KMS-11 (cell line): ENCODE measurements around the gene HNRNPUL1.

Experiments used
- H2AFZ ChIP-seq: fragments of 200-600 bp; sonication (generic); 2 replicates; pipeline ENCODE4 v1.6.1; 2016; ENCODE audit warnings: antibody characterized with exemption, mixed run types, low read depth
- H3K27ac ChIP-seq: fragments of 200-600 bp; sonication (generic); 2 replicates; pipeline ENCODE4 v1.6.1; 2016; ENCODE audit warnings: mild to moderate bottlenecking, mixed run types
- H3K27me3 ChIP-seq: fragments of 200-600 bp; sonication (generic); 2 replicates; pipeline ENCODE4 v1.6.1; 2017; ENCODE audit warnings: mild to moderate bottlenecking, low read depth, mixed run types, moderate library complexity; ENCODE audit not compliant: insufficient read depth
- H3K36me3 ChIP-seq: fragments of 200-600 bp; sonication (generic); 2 replicates; pipeline ENCODE4 v1.6.1; 2017; ENCODE audit warnings: mild to moderate bottlenecking, mixed run types; ENCODE audit not compliant: insufficient read depth
- H3K4me1 ChIP-seq: fragments of 200-600 bp; sonication (generic); 2 replicates; pipeline ENCODE4 v1.6.1; 2016; ENCODE audit warnings: mild to moderate bottlenecking, low read depth, mixed run types; ENCODE audit not compliant: poor library complexity, severe bottlenecking
- H3K4me2 ChIP-seq: fragments of 200-600 bp; sonication (generic); 2 replicates; pipeline ENCODE4 v1.7.0; 2016; ENCODE audit warnings: mild to moderate bottlenecking, mixed run types
- H3K4me3 ChIP-seq: fragments of 200-600 bp; sonication (generic); IDR thresholded peaks from 2 replicates; pipeline ENCODE4 v1.6.1; 2017; ENCODE audit warnings: low read depth, low read length, mixed read lengths; ENCODE audit not compliant: insufficient read depth
- H3K79me2 ChIP-seq: fragments of 200-600 bp; sonication (generic); 2 replicates; pipeline ENCODE4 v1.6.1; 2016; ENCODE audit warnings: low read depth, mixed run types; ENCODE audit not compliant: insufficient read depth
- H3K9ac ChIP-seq: fragments of 200-600 bp; sonication (generic); 2 replicates; pipeline ENCODE4 v1.6.1; 2016; ENCODE audit warnings: mild to moderate bottlenecking, mixed run types
- H4K20me1 ChIP-seq: fragments of 200-600 bp; sonication (generic); 2 replicates; pipeline ENCODE4 v1.6.1; 2016; ENCODE audit warnings: mild to moderate bottlenecking, mixed run types; ENCODE audit not compliant: insufficient read depth
- TF ChIP-seq, protein P1 (sequence below): fragments of 200-600 bp; sonication (generic); conservative IDR thresholded peaks from 2 replicates; pipeline ENCODE4 v1.6.1; 2017; ENCODE audit warnings: low read depth, mild to moderate bottlenecking, antibody characterized with exemption, low read length, moderate library complexity, mixed read lengths

HNRNPUL1 gene

DNA sequence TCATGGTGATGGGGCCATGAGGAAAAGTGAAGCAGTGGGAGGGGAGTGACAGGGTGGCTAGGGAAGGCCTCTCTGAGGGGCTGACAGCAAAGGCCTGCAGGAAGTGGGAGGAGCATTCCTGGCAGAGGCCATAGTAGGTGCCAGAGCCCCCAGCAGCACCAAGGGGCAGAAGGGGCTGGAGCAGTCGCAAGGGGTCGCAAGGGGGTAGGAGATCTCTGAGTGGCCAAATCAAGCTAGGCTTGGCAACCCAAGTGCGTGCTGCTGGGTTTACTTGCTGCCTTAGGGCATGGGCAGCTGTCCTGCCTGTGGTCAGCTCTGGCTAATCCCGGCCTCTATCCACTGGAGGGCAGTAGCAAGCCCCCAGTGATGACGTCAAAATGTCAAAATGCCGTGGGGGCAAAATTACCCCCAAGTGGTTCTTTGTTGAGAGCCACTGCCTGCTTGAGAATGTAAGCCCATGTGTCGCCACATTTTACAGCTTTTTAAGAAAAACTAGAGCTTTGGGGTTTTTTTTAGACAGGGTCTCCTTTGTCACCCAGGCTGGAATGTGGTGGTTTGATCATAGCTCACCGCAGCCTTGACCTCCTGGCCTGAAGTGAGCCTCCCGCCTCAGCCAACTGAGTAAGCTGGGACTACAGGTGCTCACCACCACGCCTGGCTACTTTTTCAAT lies 57.6 kb downstream of the HNRNPUL1 start:
- Histone ChIP-seq H3K4me2 (no peak overlapping the region), H4K20me1 (no peaks in the 10 kb centered on the region), H3K4me3 (no peak overlapping the region), H3K36me3 (peaks cover 8% of the 10 kb centered on the region; the same call in 1 of the 2 replicates), H3K4me1 (peaks cover 12% of the 10 kb centered on the region), H3K79me2 (peaks cover 9% of the 10 kb centered on the region), H3K27ac (no peak overlapping the region), H3K9ac (no peak overlapping the region), H2AFZ (no peak overlapping the region), H3K27me3 (no peaks in the 10 kb centered on the region)
- TF ChIP-seq, protein P1, sequence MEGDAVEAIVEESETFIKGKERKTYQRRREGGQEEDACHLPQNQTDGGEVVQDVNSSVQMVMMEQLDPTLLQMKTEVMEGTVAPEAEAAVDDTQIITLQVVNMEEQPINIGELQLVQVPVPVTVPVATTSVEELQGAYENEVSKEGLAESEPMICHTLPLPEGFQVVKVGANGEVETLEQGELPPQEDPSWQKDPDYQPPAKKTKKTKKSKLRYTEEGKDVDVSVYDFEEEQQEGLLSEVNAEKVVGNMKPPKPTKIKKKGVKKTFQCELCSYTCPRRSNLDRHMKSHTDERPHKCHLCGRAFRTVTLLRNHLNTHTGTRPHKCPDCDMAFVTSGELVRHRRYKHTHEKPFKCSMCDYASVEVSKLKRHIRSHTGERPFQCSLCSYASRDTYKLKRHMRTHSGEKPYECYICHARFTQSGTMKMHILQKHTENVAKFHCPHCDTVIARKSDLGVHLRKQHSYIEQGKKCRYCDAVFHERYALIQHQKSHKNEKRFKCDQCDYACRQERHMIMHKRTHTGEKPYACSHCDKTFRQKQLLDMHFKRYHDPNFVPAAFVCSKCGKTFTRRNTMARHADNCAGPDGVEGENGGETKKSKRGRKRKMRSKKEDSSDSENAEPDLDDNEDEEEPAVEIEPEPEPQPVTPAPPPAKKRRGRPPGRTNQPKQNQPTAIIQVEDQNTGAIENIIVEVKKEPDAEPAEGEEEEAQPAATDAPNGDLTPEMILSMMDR = no peak

DNA sequence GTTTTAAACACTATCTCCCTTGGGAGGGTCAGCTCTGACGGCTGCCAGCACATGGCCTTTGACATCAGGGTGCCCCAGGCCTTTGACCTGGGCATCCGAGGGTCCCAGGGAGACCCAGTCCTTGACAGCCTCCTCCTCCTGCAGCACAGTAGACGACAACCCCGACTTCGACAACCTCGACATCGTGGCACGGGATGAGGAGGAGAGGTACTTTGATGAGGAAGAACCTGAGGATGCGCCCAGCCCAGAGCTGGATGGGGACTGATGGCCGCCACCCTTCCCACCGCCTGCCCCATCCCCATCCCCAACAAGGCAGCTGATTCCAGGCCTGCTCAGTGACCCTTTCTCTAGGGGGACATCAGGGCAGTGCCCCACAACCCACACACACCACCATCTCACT lies 58.3 kb downstream of the HNRNPUL1 start:
- H2AFZ ChIP-seq = no peak overlapping the region
- H4K20me1 ChIP-seq = no peaks in the 10 kb centered on the region
- H3K79me2 ChIP-seq = peaks cover 11% of the 10 kb centered on the region
- H3K27me3 ChIP-seq = no peaks in the 10 kb centered on the region
- peaks cover 19% of the 10 kb centered on the region for H3K4me1 ChIP-seq
- H3K4me2 ChIP-seq = no peak overlapping the region
- H3K9ac ChIP-seq = no peak overlapping the region
- H3K4me3 ChIP-seq = no peak overlapping the region
- H3K36me3 ChIP-seq = peaks cover 1% of the 10 kb centered on the region; the same call in 1 of the 2 replicates
- TF ChIP-seq, protein P1 = no peak
- H3K27ac ChIP-seq = no peak overlapping the region

DNA sequence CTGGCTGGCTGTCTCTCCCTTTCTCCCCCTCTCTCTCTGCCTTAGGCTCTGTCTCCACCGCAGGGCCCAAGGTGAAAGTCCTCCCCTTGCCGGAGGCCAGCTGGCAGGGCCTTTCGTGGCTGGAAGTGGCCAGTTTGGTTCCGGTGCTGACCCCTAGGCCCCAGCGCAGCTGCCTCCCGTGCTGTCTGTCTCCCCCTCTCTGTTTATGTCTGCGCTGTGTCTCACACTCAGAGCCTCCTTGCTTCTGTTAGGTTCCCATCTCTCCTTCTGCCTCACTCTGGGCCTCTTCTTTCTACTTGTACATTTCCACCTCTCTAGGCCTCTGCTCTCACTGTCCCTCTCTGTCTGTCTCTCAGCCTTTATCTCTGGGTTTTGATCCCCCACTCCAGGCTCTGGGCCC lies 58.9 kb downstream of the HNRNPUL1 start:
- no peaks in the 10 kb centered on the region for H3K27me3 ChIP-seq
- no peak overlapping the region for H3K27ac ChIP-seq
- TF ChIP-seq, protein P1 = no peak
- H3K4me3 ChIP-seq = no peak overlapping the region
- no peak overlapping the region for H2AFZ ChIP-seq
- H3K4me2 ChIP-seq = no peak overlapping the region
- peaks cover 25% of the 10 kb centered on the region for H3K4me1 ChIP-seq
- H3K36me3 ChIP-seq = no peaks in the 10 kb centered on the region; the same call in 1 of the 2 replicates
- H4K20me1 ChIP-seq = no peaks in the 10 kb centered on the region
- H3K9ac ChIP-seq = no peak overlapping the region
- peaks cover 11% of the 10 kb centered on the region for H3K79me2 ChIP-seq

DNA sequence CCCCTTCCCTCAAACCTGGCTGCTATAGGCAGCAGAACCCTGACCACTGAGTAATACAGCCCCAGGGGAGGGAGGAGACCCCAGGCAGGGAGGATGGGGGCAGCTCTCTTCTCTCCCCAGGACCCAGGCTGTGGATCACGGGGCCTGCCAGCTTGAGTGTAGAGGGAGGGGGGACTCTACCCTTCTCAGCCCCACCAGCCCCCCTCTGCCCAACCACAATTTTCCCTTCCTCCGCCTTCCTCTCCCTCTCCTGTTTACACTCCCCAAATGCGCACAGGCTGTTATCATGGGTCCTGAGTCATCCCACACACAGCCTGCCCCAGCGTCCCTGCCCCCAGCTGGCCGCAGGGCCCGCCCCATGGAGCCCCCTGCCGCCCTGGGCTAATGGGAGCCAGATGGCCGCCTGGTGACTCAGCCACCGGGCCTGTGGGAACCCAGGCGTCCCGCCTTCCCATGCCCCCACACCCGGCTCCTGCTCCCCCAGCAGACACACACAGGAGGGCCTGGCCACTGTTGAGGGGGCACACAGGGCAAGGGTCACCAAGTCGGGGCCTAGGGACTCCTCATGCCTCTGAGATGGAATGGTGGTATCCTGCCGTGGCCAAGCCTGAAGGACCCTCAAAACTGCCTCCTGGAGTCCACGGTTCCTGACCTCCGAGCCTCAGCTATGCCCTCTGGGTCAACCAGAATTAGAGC lies 59.4 kb downstream of the HNRNPUL1 start:
- TF ChIP-seq, protein P1 = no peak
- H3K4me3 ChIP-seq = no peak overlapping the region

More for the DNA sequence above, 59.4 kb downstream of the HNRNPUL1 start:
- Histone ChIP-seq H2AFZ (no peak overlapping the region), H4K20me1 (no peaks in the 10 kb centered on the region), H3K4me2 (no peak overlapping the region), H3K4me1 (peaks cover 30% of the 10 kb centered on the region), H3K79me2 (peaks cover 11% of the 10 kb centered on the region), H3K36me3 (no peaks in the 10 kb centered on the region; the same call in 1 of the 2 replicates), H3K27me3 (no peaks in the 10 kb centered on the region), H3K9ac (no peak overlapping the region), H3K27ac (no peak overlapping the region)
